ENCODE data around the gene ALLC.
"Not testable (repeated sequence)": the region's sequence is repeated elsewhere in the genome, so short reads cannot be mapped to it uniquely, and the experiment has no call there.

ALLC gene

DNA sequence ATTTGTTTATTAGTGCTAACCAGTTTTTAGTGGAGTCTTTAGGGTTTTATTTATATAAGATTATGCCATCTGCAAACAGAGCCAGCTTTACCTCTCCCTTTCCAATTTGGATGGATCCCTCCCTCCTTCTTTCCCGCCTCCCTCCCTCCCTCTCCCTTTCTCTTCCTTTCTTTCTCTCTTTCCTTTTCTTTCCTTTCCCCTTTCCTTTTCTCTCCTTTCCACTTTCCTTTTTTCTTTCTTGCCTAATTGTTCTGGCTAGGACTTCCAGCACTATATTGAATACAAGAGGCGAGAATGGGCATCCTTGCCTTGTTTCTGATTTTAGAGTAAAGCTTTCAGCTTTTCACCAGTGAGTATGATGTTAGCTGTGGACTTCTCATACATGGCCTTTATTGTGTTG is 39.0 kb upstream of the ALLC start:
- peaks cover 9% of the 10 kb centered on the region for H3K9me3 Mint-ChIP-seq
- H3K4me1 Mint-ChIP-seq (ENCODE audit: low read depth), result no peaks in the 10 kb centered on the region
- no peak overlapping the region for H3K4me3 Mint-ChIP-seq
- no peak overlapping the region for H3K27ac Mint-ChIP-seq
- peaks cover 7% of the 10 kb centered on the region for H3K36me3 Mint-ChIP-seq (ENCODE audit: low read depth)
- no peaks in the 10 kb centered on the region for H3K27me3 Mint-ChIP-seq

DNA sequence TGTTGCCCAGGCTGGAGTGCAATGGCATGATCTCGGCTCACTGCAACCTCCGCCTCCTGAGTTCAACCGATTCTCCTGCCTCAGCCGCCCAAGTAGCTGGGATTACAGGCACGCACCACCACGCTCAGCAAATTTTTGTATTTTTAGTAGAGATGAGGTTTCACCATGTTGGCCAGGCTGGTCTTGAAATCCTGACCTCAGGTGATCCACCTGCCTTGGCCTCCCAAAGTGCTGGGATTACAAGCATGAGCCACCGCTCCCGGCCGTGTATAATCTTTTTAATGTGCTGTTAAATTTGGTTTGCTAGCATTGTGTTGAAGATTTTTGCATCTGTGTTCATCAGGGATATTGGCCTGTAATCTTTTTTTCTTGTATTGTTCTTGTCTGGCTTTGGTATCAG is 38.3 kb upstream of the ALLC start:
- H3K27me3 Mint-ChIP-seq; H3K27ac Mint-ChIP-seq; H3K4me1 Mint-ChIP-seq (ENCODE audit: low read depth); H3K36me3 Mint-ChIP-seq (ENCODE audit: low read depth); H3K4me3 Mint-ChIP-seq; H3K9me3 Mint-ChIP-seq: not testable (repeated sequence)

DNA sequence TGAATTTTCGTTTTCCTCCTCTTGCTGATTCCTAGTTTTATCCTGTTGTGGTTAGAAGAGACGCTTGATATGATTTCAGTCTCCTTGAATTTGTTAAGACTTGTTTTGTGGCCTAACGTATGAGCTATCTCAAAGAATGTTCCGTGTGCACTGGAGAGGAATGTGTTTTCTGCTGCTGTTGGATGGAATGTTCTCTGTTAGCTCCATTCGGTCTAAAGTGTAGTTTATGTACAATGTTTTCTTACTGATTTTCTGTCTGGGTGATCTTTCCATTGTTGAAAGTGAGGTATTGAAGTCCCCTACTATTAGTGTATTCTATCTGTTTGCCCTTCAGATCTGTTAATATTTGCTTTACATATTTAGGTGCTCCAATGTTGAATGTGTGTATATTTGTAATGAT is 37.2 kb upstream of the ALLC start:
- Mint-ChIP-seq H3K27ac (no peak overlapping the region), H3K27me3 (no peaks in the 10 kb centered on the region), H3K4me1 (ENCODE audit: low read depth) (no peaks in the 10 kb centered on the region), H3K9me3 (peaks cover 6% of the 10 kb centered on the region), H3K4me3 (no peak overlapping the region), H3K36me3 (ENCODE audit: low read depth) (peaks cover 7% of the 10 kb centered on the region)

DNA sequence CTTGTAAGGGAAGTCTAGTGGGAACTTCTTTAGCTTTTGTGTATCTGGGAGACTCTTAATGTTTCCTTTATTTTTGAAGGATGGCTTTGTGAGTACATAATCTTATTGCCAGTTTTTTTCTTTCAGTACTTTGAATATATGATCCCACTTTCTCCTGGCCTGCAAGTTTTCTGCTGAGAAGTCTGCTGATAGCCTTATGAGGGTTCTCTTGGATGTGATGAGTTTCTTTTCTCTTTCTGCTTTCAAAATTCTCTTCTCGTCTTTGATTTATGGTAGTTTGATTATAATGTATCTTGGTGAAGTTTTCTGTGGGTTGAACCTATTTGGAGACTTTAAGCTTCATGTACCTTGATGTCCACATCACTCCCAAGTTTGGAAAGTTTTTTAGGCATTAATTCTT is 35.0 kb upstream of the ALLC start:
- no peak overlapping the region for H3K4me3 Mint-ChIP-seq
- H3K4me1 Mint-ChIP-seq (ENCODE audit: low read depth), result no peaks in the 10 kb centered on the region
- peaks cover 5% of the 10 kb centered on the region for H3K36me3 Mint-ChIP-seq (ENCODE audit: low read depth)
- H3K27me3 Mint-ChIP-seq, result no peaks in the 10 kb centered on the region
- H3K9me3 Mint-ChIP-seq, result no peaks in the 10 kb centered on the region
- no peak overlapping the region for H3K27ac Mint-ChIP-seq

DNA sequence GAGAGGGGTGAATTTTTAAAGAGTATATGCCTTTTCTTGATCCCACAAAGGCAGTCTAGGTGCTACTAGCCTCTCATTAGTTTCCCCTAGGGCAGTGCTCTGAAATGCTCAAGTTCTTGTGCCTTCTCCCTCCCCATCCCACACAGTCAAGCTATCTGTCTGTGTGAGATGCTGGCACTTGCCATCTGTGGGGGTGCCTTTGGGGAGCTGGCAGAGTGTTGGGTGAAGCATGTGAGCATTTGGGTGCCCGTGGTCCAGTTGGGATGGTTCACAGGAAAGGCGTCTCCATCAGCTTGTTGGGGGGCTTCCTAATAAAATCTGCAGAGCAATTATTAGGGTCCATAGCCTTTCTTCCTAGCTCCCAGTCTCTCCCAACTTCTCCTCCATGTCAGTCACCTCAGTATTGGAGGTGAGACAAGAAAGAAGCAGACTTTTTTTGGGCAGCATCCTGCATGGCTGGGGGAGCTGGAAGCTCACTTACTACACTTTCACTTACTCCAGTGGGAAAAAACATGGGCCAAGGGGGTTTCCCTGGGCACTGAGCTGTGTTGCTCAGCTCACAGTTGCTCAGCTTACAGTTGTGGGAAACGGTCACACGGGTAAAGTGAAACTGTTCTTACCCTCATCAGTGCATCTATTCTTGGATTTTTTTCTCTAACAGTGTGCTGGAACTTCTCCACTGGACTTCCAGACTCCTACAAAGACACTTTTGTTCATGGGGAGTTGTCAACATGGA is 33.8 kb upstream of the ALLC start:
- H3K27ac Mint-ChIP-seq, result no peak overlapping the region
- H3K4me1 Mint-ChIP-seq (ENCODE audit: low read depth), result no peaks in the 10 kb centered on the region
- H3K36me3 Mint-ChIP-seq (ENCODE audit: low read depth), result peaks cover 4% of the 10 kb centered on the region

DNA sequence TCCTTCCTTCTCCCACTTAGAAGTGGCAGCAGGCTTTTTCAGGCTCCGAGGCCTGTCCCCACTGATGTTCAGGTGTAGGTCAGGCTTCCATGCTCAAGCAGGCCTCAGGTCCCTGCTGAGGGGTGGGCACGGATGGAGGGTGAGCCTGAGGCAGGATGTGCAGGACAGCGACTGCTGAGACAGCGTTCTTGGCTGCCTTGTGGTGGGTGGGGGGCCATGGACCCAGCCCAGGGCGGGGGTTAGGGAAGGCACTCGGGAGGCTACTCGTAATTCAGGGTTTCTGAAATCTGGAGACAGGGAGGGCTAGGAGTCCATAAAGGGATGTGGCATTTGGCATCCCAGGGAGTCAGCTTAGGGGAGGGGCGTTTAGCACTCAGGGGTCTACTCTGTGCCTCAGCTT is 32.8 kb upstream of the ALLC start:
- Mint-ChIP-seq H3K4me3 (no peak overlapping the region), H3K36me3 (ENCODE audit: low read depth) (peaks cover 4% of the 10 kb centered on the region), H3K27me3 (no peaks in the 10 kb centered on the region), H3K27ac (no peak overlapping the region), H3K9me3 (no peaks in the 10 kb centered on the region), H3K4me1 (ENCODE audit: low read depth) (no peaks in the 10 kb centered on the region)

More for the DNA sequence above, 33.8 kb upstream of the ALLC start:
- H3K9me3 Mint-ChIP-seq, result no peaks in the 10 kb centered on the region
- no peak overlapping the region for H3K4me3 Mint-ChIP-seq
- H3K27me3 Mint-ChIP-seq, result no peaks in the 10 kb centered on the region

DNA sequence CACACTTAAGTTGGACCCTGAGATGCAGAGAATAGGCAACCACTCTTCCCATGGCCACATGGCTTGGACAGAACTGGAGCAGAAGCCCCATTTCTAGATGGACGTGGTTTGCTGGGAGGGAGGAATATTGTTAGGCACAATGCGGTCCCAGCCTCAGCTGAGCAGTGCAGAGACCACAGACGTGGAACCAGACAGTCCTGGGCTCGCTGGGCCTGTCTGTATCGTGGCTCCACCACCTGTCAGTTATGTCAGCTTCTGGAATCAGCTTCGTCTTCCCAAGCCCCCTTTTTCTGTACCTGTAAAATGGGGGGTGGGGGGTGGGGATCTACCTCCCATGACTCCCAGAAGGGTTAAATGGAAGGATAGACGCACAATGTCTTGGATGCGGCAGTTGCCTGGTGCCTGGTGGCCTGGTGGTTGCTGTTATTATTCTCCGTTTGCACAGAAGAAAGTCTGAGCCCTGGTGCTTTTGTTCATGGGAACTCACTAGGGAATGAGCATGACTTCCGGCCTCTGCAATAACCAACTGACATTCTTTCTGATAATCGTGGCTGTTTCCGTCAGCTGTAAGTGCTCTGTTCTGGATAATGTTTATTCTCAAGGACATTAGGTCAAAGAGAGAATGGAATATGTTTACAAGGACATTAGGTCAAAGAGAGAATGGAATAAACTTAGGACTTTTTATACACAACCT is 31.7 kb upstream of the ALLC start:
- peaks cover 4% of the 10 kb centered on the region for H3K36me3 Mint-ChIP-seq (ENCODE audit: low read depth)
- H3K27me3 Mint-ChIP-seq, result no peaks in the 10 kb centered on the region
- no peak overlapping the region for H3K4me3 Mint-ChIP-seq
- no peaks in the 10 kb centered on the region for H3K9me3 Mint-ChIP-seq
- no peaks in the 10 kb centered on the region for H3K4me1 Mint-ChIP-seq (ENCODE audit: low read depth)
- H3K27ac Mint-ChIP-seq, result no peak overlapping the region

DNA sequence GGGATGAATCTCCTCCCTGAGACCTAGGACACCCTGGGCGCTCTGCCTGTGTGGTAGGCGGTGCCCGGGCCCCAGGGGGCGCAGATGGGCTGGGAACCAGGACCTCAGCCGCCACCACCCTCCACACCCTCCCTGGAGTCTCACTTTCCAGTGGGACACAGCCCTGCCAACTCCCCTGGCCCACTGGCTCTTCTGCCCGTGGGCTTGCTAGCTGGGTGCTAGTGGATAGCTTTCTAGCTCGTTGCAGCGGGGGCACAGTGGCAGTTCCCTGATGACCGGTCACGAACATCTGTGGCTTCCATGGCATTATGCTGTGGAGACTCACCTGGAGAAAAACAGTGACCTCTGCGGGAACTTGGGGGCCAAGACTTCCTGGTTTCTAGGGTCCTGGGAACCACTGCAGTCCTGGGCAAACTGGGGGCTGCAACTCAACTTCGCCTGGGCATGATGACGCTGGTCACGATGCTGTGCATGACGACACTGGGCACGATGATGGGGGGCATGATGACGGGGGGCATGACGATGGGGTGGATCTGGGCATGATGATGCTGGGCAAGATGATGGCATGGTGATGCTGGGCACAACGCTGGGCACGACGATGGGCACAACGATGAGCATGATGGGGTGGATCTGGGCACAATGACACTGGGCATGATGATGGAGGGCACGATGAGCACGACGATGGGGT is 31.0 kb upstream of the ALLC start:
- Mint-ChIP-seq H3K27me3 (no peaks in the 10 kb centered on the region), H3K27ac (no peak overlapping the region), H3K9me3 (no peaks in the 10 kb centered on the region), H3K36me3 (ENCODE audit: low read depth) (peaks cover 4% of the 10 kb centered on the region), H3K4me3 (no peak overlapping the region), H3K4me1 (ENCODE audit: low read depth) (no peaks in the 10 kb centered on the region)

DNA sequence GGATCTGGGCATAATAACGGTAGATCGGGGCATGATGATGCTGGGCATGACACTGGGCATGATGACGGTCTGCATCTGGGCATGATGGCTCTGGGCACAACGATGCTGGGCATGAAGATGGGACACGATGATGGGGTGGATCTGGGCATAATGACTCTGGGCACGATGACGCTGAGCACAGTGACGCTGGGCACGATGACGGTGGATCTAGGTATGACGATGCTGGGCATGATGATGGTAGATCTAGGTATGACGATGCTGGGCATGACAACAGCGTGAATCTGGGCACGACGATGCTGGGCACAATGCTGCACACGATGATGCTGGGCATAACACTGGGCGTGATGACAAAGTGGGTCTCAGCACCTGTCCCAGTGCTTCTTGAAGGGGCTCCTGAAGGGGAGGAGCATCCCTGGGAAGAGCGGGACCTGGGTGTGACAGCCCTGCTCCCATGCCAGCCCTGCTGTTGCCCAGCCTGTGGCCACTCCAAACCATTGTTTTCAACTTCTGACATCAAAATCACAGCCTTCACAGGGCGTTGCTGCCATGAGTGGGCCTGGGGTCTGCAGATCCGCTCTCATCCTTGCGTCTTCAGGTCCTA is 30.4 kb upstream of the ALLC start:
- Mint-ChIP-seq H3K27ac (no peak overlapping the region), H3K9me3 (no peaks in the 10 kb centered on the region), H3K4me3 (no peak overlapping the region), H3K27me3 (no peaks in the 10 kb centered on the region), H3K4me1 (ENCODE audit: low read depth) (no peaks in the 10 kb centered on the region), H3K36me3 (ENCODE audit: low read depth) (peaks cover 4% of the 10 kb centered on the region)

DNA sequence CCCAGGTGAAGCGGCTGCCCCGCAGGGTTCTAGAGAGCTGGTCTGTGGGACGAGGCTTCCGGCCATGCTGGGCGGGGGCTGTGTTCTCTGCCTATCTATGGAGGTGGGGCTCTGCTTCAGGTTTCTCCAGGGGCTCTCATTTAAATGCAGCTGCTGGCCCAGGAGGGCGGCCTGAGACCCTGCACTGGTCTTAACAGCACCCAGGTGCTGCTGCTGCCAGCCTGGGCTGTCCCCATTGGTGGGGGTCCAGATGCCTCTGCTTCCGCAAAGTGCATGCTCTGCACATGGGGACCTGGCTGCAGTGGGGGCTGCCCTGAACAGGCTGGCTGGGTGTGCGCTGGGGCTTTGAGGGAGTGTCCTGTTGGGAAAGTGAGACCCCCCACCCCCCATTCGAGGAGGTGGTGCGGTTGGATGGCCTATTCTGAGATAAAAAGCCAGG is 29.7 kb upstream of the ALLC start:
- Mint-ChIP-seq H3K36me3 (ENCODE audit: low read depth) (peaks cover 4% of the 10 kb centered on the region), H3K27ac (no peak overlapping the region), H3K27me3 (no peaks in the 10 kb centered on the region), H3K4me1 (ENCODE audit: low read depth) (no peaks in the 10 kb centered on the region), H3K9me3 (no peaks in the 10 kb centered on the region), H3K4me3 (no peak overlapping the region)

DNA sequence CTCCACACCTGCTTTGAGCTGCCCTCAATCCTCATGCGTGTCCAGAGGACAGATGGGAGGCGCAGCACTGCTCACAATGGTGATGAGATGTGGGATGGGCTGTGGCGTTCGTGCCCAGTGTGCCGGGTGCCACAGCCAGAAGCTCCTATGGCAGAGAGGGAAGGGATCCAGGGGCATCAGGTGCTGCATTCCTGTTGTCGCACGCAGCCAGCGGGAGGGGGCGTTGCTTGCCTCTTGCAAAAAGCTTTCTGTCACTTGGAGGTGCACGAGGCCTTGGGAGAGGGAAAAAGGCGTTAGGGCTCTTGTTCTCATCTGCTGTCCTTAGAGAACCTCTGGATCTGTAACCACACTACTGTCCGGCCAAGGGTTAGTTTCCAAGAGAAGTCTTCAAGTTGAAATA is 29.2 kb upstream of the ALLC start:
- Mint-ChIP-seq H3K9me3 (no peaks in the 10 kb centered on the region), H3K27me3 (no peaks in the 10 kb centered on the region), H3K4me3 (no peak overlapping the region), H3K4me1 (ENCODE audit: low read depth) (no peaks in the 10 kb centered on the region), H3K27ac (no peak overlapping the region), H3K36me3 (ENCODE audit: low read depth) (peaks cover 4% of the 10 kb centered on the region)

DNA sequence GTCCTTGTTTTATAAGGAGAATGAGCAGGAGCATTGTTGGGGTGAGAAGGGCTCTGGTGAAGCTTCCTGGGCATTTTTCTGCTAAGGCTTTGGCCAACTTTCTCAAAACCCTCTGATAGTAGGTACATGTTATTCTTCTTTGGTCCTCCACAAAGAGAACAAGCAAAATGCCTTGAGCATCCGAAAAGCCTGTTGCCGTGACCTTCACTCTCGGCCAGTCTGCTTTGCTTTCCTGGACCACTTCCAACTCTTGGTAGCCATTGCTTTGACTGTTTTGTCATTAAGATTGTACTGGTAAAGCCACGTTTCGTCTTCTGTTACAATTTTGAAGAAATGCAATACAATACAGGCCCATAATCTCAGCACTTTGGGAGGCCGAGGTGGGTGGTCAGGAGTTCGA is 27.4 kb upstream of the ALLC start:
- H3K27me3 Mint-ChIP-seq, result no peaks in the 10 kb centered on the region
- no peak overlapping the region for H3K27ac Mint-ChIP-seq
- H3K4me3 Mint-ChIP-seq, result no peak overlapping the region
- no peaks in the 10 kb centered on the region for H3K4me1 Mint-ChIP-seq (ENCODE audit: low read depth)
- peaks cover 4% of the 10 kb centered on the region for H3K36me3 Mint-ChIP-seq (ENCODE audit: low read depth)
- H3K9me3 Mint-ChIP-seq, result no peaks in the 10 kb centered on the region

DNA sequence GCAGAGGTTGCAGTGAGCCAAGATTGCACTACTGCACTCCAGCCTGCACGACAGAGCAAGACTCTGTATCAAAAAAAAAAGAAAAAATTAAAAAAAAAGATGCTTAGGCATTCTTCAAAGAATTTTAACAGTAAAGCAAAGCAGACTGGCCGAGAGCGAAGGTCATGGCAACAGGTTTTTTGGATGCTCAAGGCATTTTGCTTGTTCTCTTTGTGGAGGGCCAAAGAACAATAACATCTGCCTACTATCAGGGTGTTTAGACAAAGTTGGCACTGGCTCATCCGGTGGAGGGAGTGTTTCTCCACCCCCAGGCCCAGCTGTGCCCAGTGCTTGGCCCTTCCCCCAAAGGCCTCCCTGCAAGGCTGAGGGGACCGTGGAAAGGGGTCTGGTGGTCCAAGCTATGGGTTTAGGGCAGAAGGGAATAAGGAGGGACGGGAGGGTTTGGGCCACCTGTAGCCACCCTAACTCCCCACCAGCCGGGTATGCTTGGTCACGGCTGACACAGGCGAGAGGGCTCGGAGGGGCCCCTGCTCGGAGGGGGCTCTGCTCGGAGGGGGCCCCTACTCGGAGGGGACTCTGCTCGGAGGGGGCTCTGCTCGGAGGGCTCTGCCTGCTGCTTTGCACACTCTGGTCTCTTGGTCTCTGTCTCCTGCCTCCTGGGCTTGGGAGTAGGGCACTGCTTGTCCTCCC is 26.7 kb upstream of the ALLC start:
- Mint-ChIP-seq H3K4me3 (no peak overlapping the region), H3K27me3 (no peaks in the 10 kb centered on the region), H3K36me3 (ENCODE audit: low read depth) (peaks cover 4% of the 10 kb centered on the region), H3K9me3 (no peaks in the 10 kb centered on the region), H3K27ac (no peak overlapping the region), H3K4me1 (ENCODE audit: low read depth) (no peaks in the 10 kb centered on the region)

DNA sequence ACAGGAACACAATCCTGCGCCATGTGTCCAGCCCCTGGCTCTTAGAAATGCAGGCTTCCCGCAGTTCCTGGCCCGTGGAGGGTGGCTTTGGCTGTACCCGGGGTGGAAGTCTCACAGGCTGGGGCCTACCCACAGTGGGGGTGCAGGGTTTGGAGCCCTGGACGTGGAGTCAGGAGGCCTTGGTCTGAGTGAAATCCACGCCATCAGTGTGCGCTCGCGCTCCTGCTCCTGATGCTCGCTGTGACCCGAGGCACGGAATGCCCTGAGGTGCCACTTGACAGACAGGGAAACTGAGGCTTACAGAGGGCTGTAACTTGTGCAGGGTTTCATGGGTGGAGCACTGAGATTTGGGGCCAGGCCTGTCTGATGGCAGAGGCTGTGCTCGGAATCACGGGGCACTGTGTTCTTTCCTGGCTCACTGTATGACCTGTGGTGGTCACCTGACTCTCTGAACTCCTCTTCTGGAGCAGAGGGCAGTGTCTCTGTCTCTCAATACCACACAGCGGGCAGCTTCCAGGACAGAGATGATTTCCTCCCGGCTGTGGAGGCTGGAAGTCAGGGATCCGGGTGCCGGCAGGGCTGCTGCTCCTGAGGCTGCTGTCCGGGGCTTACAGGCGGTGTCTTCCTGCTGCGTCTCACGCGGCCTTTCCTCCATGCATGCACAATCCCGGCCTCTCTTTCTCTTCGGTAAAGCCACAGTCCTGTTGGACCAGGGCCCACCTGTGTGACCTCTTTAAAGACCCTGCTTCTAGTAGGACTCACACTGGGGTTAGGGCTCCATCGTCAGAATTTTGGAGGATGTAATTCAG is 25.9 kb upstream of the ALLC start:
- Mint-ChIP-seq H3K27me3 (no peaks in the 10 kb centered on the region), H3K9me3 (no peaks in the 10 kb centered on the region), H3K27ac (no peak overlapping the region)

More for the DNA sequence above, 25.9 kb upstream of the ALLC start:
- H3K36me3 Mint-ChIP-seq (ENCODE audit: low read depth), result peaks cover 4% of the 10 kb centered on the region
- H3K4me1 Mint-ChIP-seq (ENCODE audit: low read depth), result no peaks in the 10 kb centered on the region
- H3K4me3 Mint-ChIP-seq, result no peak overlapping the region

Measured in stimulated activated naive CD8-positive, alpha-beta T cell treated with anti-CD3 and anti-CD28 coated beads, Interleukin-15, Interleukin-2, amounts not matched to agents 100 ng/mL and 50 ng/mL, for 24 hours (primary cell).